Neuronal stem cell (in vitro differentiated cells): Measurements from ENCODE around the gene MIF.

ENCODE experiments used
- DNase-seq: peaks from one replicate; pipeline ENCODE4 v3.0.0-alpha.2; 2013; ENCODE audit warnings: low spot score
- H2AFZ ChIP-seq: one replicate; pipeline ENCODE4 v1.6.1; 2013; ENCODE audit warnings: mild to moderate bottlenecking, low read length, inconsistent platforms
- H2AK5ac ChIP-seq: 2 replicates; pipeline ENCODE4 v1.6.1; 2013; ENCODE audit warnings: low read depth, mild to moderate bottlenecking, inconsistent platforms, low read length, moderate library complexity, mixed read lengths
- H2BK120ac ChIP-seq: 2 replicates; pipeline ENCODE4 v1.6.1; 2013; ENCODE audit warnings: low read depth, mild to moderate bottlenecking, inconsistent platforms, low read length, moderate library complexity, mixed read lengths
- H2BK12ac ChIP-seq: one replicate; pipeline ENCODE4 v1.6.1; 2013; ENCODE audit warnings: low read length, inconsistent platforms
- H2BK15ac ChIP-seq: 2 replicates; pipeline ENCODE4 v1.6.1; 2013; ENCODE audit warnings: mild to moderate bottlenecking, low read length, inconsistent platforms, mixed read lengths
- H2BK5ac ChIP-seq: one replicate; pipeline ENCODE4 v1.6.1; 2013; ENCODE audit warnings: inconsistent platforms, mild to moderate bottlenecking, low read length, moderate library complexity
- H3K14ac ChIP-seq: one replicate; pipeline ENCODE4 v1.6.1; 2013; ENCODE audit warnings: low read length, inconsistent platforms
- H3K18ac ChIP-seq: 2 replicates; pipeline ENCODE4 v1.6.1; 2013; ENCODE audit warnings: low read length, inconsistent platforms
- H3K23ac ChIP-seq: 2 replicates; pipeline ENCODE4 v1.6.1; 2013; ENCODE audit warnings: low read depth, mild to moderate bottlenecking, mixed read lengths, low read length, inconsistent platforms; ENCODE audit not compliant: poor library complexity
- H3K27ac ChIP-seq: replicated peaks from 3 replicates; pipeline ENCODE4 v1.5.1; 2013; ENCODE audit warnings: low read length, inconsistent platforms
- H3K27me3 ChIP-seq, 3 experiments: 2 replicates each; pipeline ENCODE4 v1.6.1; 2013; ENCODE audit warnings: low read length in 3 of 3, mild to moderate bottlenecking in 2 of 3, inconsistent platforms in 1 of 3, low read depth in 1 of 3, mixed read lengths in 1 of 3, moderate library complexity in 1 of 3; ENCODE audit not compliant: control insufficient read depth in 3 of 3, insufficient read depth in 3 of 3
- H3K36me3 ChIP-seq, 2 donors: replicated peaks in 1 of 2; 2 replicates each; pipeline ENCODE4 v1.6.1; 2013; ENCODE audit warnings: low read length in 2 of 2; ENCODE audit not compliant: control insufficient read depth in 2 of 2, insufficient read depth in 2 of 2
- H3K4ac ChIP-seq: 2 replicates; pipeline ENCODE4 v1.6.1; 2013; ENCODE audit warnings: inconsistent platforms, mild to moderate bottlenecking, low read length, moderate library complexity
- H3K4me1 ChIP-seq, 2 donors: 1 replicate in 1 of 2; 2 replicates in 1 of 2; pipeline ENCODE4 v1.6.1; 2013; ENCODE audit warnings: low read length in 2 of 2, low read depth in 1 of 2; ENCODE audit not compliant: control insufficient read depth in 2 of 2, insufficient read depth in 1 of 2
- H3K4me2 ChIP-seq: one replicate; pipeline ENCODE4 v1.6.1; 2013; ENCODE audit warnings: mild to moderate bottlenecking, low read length, inconsistent platforms; ENCODE audit not compliant: insufficient read depth, poor library complexity, severe bottlenecking
- H3K4me3 ChIP-seq, 2 donors: 2 replicates each; pipeline ENCODE4 v1.5.1; 2013; ENCODE audit warnings: low read length in 2 of 2, mild to moderate bottlenecking in 2 of 2, inconsistent platforms in 1 of 2, moderate library complexity in 1 of 2
- H3K79me1 ChIP-seq: one replicate; pipeline ENCODE4 v1.6.1; 2013; ENCODE audit warnings: low read depth, mild to moderate bottlenecking, inconsistent platforms, low read length, moderate library complexity
- H3K9ac ChIP-seq: one replicate; pipeline ENCODE4 v1.6.1; 2013; ENCODE audit warnings: mild to moderate bottlenecking, low read depth, low read length, inconsistent platforms; ENCODE audit not compliant: poor library complexity
- H3K9me3 ChIP-seq, 2 donors: replicated peaks in 1 of 2; 2 replicates each; pipeline versions ENCODE3 to v1.6.1; 2013; ENCODE audit warnings: low read length in 2 of 2, mild to moderate bottlenecking in 2 of 2, inconsistent platforms in 1 of 2, low read depth in 1 of 2, mixed read lengths in 1 of 2, moderate library complexity in 1 of 2; ENCODE audit not compliant: control insufficient read depth in 2 of 2, insufficient read depth in 1 of 2
- H4K8ac ChIP-seq: one replicate; pipeline ENCODE4 v1.6.1; 2013; ENCODE audit warnings: low read depth, mild to moderate bottlenecking, inconsistent platforms, low read length, moderate library complexity
- H4K91ac ChIP-seq: one replicate; pipeline ENCODE4 v1.6.1; 2013; ENCODE audit warnings: low read length, low read depth, mild to moderate bottlenecking, inconsistent platforms; ENCODE audit not compliant: poor library complexity
- WGBS, 2 donors: extraction: QIAGEN DNeasy Blood & Tissue Kit; methylation state at CpG; one replicate each; pipeline ENCODE4 v1.1.7; 2013; ENCODE audit warnings: missing lambda C conversion rate in 2 of 2, mixed read lengths in 1 of 2; ENCODE audit not compliant: insufficient read length in 2 of 2, insufficient replicate concordance in 1 of 2; ENCODE audit errors: extremely low coverage in 2 of 2; 5-methylcytosine and 5-hydroxymethylcytosine counted together

MIF gene

GRCh38 chr22:23891726-23892125 lies 2.5 kb upstream of the MIF start:
- no peak overlapping the region for H3K9ac ChIP-seq
- no peak overlapping the region for H4K91ac ChIP-seq
- H4K8ac ChIP-seq: no peak overlapping the region
- no peak overlapping the region for H3K27ac ChIP-seq
- H2AFZ ChIP-seq: no peak overlapping the region
- no peak overlapping the region for H3K4ac ChIP-seq
- no peak for DNase-seq
- no peak overlapping the region for H3K18ac ChIP-seq
- H2BK5ac ChIP-seq: no peak overlapping the region
- H2BK15ac ChIP-seq: no peak overlapping the region
- H3K4me3 ChIP-seq: no peak overlapping the region
- no peak overlapping the region for H3K14ac ChIP-seq
- peaks cover 3% of the 10 kb centered on the region for H3K79me1 ChIP-seq
- H2AK5ac ChIP-seq: no peak overlapping the region
- H2BK12ac ChIP-seq: no peak overlapping the region
- H3K4me1 ChIP-seq: peaks cover 2 to 17% of the 10 kb centered on the region in 2 donors
- no peaks in the 10 kb centered on the region for H3K27me3 ChIP-seq
- H3K23ac ChIP-seq: no peak overlapping the region
- no peak overlapping the region for H2BK120ac ChIP-seq
- peaks cover 7 to 29% of the 10 kb centered on the region in 2 donors for H3K9me3 ChIP-seq
- no peak overlapping the region for H3K4me2 ChIP-seq
- H3K36me3 ChIP-seq: peaks cover 10 to 17% of the 10 kb centered on the region in 2 donors
- WGBS, 2 donors: no CpG with 5 or more reads among the region's 7 CpGs

GRCh38 chr22:23892130-23892529 lies 2.1 kb upstream of the MIF start:
- peaks cover 4% of the 10 kb centered on the region for H3K79me1 ChIP-seq
- H2BK15ac ChIP-seq: no peak overlapping the region
- H3K9ac ChIP-seq: no peak overlapping the region
- no peak overlapping the region for H4K91ac ChIP-seq
- H3K4me3 ChIP-seq: no peak overlapping the region
- no peak overlapping the region for H3K27ac ChIP-seq
- H3K9me3 ChIP-seq: peaks cover 7 to 29% of the 10 kb centered on the region in 2 donors
- H2BK12ac ChIP-seq: no peak overlapping the region
- no peak for DNase-seq
- H3K36me3 ChIP-seq: peaks cover 14 to 21% of the 10 kb centered on the region in 2 donors
- H2AFZ ChIP-seq: no peak overlapping the region
- no peak overlapping the region for H3K18ac ChIP-seq
- H4K8ac ChIP-seq: no peak overlapping the region
- H3K4ac ChIP-seq: no peak overlapping the region
- WGBS, 2 donors: no CpG with 5 or more reads among the region's 2 CpGs
- H3K4me1 ChIP-seq: peaks cover 2 to 17% of the 10 kb centered on the region in 2 donors
- no peak overlapping the region for H2AK5ac ChIP-seq
- no peaks in the 10 kb centered on the region for H3K27me3 ChIP-seq
- H3K14ac ChIP-seq: no peak overlapping the region
- no peak overlapping the region for H3K23ac ChIP-seq
- no peak overlapping the region for H2BK120ac ChIP-seq
- H3K4me2 ChIP-seq: no peak overlapping the region
- no peak overlapping the region for H2BK5ac ChIP-seq

DNA sequence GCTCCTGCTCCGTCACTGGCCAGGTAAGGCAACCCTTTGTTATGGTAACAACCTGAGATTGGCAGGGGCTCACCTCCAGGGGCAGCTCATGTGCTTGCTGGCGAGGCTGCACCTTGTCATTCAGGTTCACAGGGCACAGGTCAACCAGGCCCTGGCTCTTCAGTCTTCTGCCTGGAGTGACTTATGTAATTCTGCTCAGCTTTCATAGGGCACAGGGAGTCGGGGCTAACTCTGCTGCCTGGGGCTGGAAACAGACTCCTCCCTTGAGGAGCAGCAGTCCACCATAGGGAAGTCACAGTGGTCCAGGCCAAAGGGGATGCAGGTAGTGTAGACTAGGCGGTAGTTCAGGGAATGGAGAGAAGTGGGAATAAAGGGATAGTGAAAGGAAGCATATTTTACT lies 1.5 kb upstream of the MIF start:
- no peak overlapping the region for H3K27ac ChIP-seq
- no peak overlapping the region for H2BK12ac ChIP-seq
- peaks cover 17 to 25% of the 10 kb centered on the region in 2 donors for H3K36me3 ChIP-seq

GRCh38 chr22:23893121-23893944 lies 850 bp upstream of the MIF start:
- no peak overlapping the region for H3K4ac ChIP-seq
- peaks cover 21 to 31% of the 10 kb centered on the region in 2 donors for H3K36me3 ChIP-seq
- peak overlapping the region; percentile 92 for H3K4me2 ChIP-seq
- peaks cover 6% of the 10 kb centered on the region for H3K79me1 ChIP-seq
- no peaks in the 10 kb centered on the region for H3K27me3 ChIP-seq
- peak overlapping the region; percentile 8 for H2AK5ac ChIP-seq
- H4K91ac ChIP-seq: no peak overlapping the region
- no peak overlapping the region for H3K14ac ChIP-seq
- H2BK120ac ChIP-seq: peak overlapping the region; percentile 83
- DNase-seq: no peak
- peaks cover 2 to 18% of the 10 kb centered on the region in 2 donors for H3K4me1 ChIP-seq
- peak overlapping the region; percentile 73 for H3K9ac ChIP-seq
- peak overlapping the region; percentile 97 for H3K23ac ChIP-seq
- peak overlapping the region; percentile 60 to 80 for H3K4me3 ChIP-seq
- H2AFZ ChIP-seq: peak overlapping the region; percentile 84
- peak overlapping the region; percentile 30 for H2BK15ac ChIP-seq
- peak overlapping the region; percentile 89 for H4K8ac ChIP-seq
- H2BK5ac ChIP-seq: peak overlapping the region; percentile 56
- peak overlapping the region; percentile 3 for H2BK12ac ChIP-seq
- H3K27ac ChIP-seq: peak overlapping the region; percentile 90
- peaks cover 7 to 29% of the 10 kb centered on the region in 2 donors for H3K9me3 ChIP-seq
- no CpG with 5 or more reads among the region's 11 CpGs for WGBS, 2 donors
- H3K18ac ChIP-seq: peak overlapping the region; percentile 97

More for the DNA sequence above, 1.5 kb upstream of the MIF start:
- Histone ChIP-seq H3K9me3 (peaks cover 7 to 29% of the 10 kb centered on the region in 2 donors), H3K4me3 (no peak overlapping the region), H4K91ac (no peak overlapping the region), H3K79me1 (peaks cover 6% of the 10 kb centered on the region), H3K18ac (no peak overlapping the region), H2BK5ac (no peak overlapping the region), H3K9ac (no peak overlapping the region), H3K4ac (no peak overlapping the region), H3K14ac (no peak overlapping the region), H2AFZ (no peak overlapping the region), H2AK5ac (no peak overlapping the region), H4K8ac (no peak overlapping the region), H3K27me3 (no peaks in the 10 kb centered on the region), H3K4me2 (no peak overlapping the region), H2BK15ac (no peak overlapping the region), H3K23ac (no peak overlapping the region), H2BK120ac (no peak overlapping the region), H3K4me1 (peaks cover 2 to 17% of the 10 kb centered on the region in 2 donors)
- DNase-seq: no peak
- no CpG with 5 or more reads among the region's 4 CpGs for WGBS, 2 donors
